ENCODE measurements around the gene CYLD.

CYLD gene

DNA sequence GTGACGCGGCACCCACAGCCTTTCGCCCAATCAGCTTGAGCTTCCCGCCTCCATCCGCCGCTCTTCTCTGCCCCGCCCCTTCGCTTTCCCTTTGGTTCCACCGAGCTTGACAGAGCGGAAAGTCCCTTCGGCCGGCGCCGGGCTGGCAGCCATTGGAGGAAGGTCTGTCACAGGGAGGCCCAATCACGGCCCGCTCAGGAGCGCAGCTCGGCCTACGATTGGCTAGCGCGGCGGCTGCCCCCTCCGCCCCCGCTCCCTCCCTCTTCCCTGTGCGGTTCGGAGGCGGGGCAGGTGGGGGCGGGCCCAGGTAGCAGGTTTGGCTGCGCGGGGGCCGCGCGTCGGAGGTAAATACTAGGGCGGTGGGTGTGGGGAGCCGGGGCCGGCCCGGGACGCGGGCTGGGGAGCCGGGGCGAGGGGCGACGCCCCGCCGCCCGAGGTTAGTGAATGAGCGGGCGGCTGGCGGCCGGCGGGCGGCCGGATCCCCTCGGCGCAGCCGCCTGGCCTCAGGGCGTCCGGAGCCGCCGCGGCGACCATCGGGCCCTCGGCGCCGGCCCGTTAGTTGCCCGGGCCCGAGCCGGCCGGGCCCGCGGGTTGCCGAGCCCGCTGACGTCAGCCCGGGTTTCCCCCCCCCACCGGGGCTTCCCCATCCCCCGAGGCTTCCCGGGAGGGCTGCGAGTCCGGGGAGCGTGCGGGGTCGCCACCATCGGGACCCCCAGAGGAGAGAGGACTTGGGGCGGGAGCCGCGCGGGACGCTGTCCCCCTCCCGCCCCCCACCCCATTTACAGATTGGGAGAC, at the start of gene CYLD:
Gene CYLD (plus strand): TSS at position 306 of the 795 bp plus-strand sequence. CDS start 7,613 bp downstream, outside the sequence.
- Histone ChIP-seq H3K4me3 (peak within 1 kb of the TSS; percentile 99), H3K27ac (peak within 1 kb of the TSS; percentile 95)
- TF ChIP-seq, protein P1, sequence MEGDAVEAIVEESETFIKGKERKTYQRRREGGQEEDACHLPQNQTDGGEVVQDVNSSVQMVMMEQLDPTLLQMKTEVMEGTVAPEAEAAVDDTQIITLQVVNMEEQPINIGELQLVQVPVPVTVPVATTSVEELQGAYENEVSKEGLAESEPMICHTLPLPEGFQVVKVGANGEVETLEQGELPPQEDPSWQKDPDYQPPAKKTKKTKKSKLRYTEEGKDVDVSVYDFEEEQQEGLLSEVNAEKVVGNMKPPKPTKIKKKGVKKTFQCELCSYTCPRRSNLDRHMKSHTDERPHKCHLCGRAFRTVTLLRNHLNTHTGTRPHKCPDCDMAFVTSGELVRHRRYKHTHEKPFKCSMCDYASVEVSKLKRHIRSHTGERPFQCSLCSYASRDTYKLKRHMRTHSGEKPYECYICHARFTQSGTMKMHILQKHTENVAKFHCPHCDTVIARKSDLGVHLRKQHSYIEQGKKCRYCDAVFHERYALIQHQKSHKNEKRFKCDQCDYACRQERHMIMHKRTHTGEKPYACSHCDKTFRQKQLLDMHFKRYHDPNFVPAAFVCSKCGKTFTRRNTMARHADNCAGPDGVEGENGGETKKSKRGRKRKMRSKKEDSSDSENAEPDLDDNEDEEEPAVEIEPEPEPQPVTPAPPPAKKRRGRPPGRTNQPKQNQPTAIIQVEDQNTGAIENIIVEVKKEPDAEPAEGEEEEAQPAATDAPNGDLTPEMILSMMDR (IDR thresholded peaks at IDR 0.05): no peak
- DNase-seq (ENCODE audit: low spot score): peak; percentile 100

DNA sequence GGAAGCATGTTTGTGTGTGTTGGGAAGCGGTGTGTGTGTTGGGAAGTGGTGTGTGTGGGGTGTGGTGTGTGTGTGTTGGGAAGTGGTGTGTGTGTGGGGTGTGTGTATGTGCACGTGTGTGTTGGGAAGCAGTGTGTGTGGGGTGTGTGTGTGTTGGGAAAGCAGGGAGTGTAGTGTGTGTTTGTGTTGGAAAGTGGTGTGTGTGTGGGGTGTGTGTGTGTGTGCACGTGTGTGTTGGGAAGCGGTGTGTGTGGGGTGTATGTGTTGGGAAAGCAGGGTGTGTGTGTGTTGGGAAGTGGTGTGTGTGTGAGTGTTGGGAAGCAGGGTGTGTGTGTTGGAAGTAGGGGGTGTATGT, 49.3 kb upstream of the CYLD start:
- Histone ChIP-seq H3K4me3 (no peak overlapping the region), H3K27ac (no peak overlapping the region)
- DNase-seq (ENCODE audit: low spot score): no peak
- TF ChIP-seq, protein P1 (IDR thresholded peaks at IDR 0.05): no peak

DNA sequence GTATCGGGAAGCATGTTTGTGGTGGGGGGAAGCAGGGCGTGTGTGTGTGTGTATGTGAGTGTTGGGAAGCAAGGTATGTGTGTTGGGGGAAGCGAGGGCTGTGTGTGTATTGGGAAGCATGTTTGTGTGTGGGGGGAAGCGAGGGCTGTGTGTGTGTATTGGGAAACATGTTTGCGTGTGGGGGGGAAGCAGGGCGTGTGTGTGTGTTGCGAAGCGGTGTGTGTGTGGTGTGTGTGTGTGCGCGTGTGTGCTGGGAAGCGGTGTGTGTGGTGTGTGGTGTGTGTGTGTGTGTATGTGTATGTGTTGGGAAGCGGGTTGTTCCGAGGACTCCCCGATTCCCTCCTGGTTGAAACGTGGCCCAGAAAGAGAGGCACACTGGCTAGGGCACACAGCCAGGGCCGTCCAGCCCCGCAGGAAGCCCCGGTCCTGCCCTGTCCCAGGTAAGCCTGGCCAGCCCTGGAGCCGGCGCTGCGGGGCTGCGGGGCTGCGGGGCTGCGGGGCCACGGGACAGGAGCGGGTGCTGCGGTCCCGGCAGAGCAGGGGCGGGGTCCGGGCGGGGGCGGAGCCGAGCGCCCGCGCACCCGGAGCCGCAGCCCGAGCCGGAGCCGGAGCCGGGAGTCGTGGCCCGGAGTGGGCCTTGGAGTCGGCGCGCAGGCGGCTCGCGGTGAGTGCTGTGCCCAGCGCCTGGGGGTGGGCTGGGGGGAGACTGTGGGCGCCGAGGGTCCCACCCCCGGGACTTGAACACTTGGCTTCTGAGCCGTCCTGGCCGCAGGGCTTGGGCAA, 48.7 kb upstream of the CYLD start, which contains the start of gene NOD2:
Gene NOD2 (plus strand): TSS at position 608 of the 783 bp plus-strand sequence. CDS start 5,890 bp downstream, outside the sequence.
- H3K4me3 ChIP-seq: peak within 1 kb of the TSS; percentile 80
- TF ChIP-seq, protein P1 (IDR thresholded peaks at IDR 0.05): no peak
- DNase-seq (ENCODE audit: low spot score): no peak
- H3K27ac ChIP-seq: peak within 1 kb of the TSS in 1 of 2 donors; percentile 52

DNA sequence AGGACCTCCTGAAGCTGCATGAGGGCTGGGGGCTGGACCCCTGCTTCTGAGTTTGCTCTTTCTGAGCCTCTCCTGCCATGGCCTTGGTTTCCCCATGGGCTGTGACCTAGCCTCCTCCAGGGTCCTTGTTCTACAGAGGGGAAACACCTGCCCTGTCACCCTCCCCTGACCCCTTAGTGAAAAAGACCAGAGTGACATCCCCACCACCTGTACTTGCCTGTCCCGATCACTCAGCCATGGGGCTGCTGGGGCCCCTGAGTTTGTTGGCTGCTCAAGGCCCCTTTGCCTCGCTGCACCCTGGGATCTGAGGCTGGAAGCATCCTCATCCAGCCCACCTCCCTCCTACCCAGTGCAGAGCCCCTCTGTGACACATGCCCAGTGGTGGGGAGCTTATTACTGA, 47.7 kb upstream of the CYLD start:
- Histone ChIP-seq H3K4me3 (peak overlapping the region; percentile 80), H3K27ac (no peak overlapping the region)
- no peak for DNase-seq (ENCODE audit: low spot score)
- TF ChIP-seq, protein P1 (IDR thresholded peaks at IDR 0.05): no peak

DNA sequence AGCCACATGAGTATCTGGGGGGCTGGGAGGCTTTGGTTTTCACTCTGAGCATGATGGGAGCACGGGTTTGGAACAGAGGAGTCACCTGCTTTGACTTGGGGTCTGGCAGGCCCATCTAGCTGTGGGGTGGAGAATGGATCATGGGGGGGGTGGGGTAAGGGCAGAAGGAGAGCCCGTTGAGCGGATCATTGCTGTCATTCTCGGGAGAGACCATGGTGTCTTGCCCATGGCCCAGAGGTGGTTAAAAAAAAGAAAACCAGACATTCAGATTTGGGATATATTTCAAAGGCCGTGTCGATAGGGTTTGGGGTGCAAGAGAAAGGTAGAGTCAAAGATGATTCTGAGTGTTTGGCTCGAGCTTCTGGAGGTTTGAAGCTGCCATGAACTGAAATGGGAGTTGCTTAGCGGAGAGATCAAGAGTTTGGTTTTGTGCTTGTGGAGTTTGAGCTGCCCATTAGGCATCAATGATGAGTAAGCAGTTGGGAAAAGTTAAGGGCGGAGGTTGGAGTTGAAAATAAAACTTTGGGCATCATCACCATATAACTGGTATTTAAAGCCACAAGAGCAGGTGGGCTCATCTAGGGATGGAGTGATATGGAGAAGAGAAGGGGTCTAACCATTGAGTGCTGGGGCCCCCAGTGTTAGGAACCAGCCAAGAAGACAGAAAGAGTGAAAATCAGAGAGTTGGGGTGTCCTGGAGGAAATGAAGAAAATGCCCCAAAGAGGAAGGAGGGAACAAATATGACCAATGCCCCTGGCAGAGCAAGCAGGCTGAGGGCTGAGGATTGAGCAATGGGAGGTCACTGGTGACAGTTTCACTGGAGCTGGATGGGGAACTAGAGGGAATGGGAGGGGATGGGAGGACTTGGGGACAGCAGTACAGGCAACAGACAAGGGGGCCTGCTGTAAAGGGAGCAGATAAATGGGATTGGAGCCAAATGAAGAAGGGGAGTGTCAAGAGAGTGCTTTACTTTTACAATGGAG, 46.6 kb upstream of the CYLD start:
- DNase-seq (ENCODE audit: low spot score): no peak
- no peak overlapping the region for H3K4me3 ChIP-seq
- TF ChIP-seq, protein P1 (IDR thresholded peaks at IDR 0.05): no peak
- H3K27ac ChIP-seq: peak overlapping the region in 1 of 2 donors; percentile 57

DNA sequence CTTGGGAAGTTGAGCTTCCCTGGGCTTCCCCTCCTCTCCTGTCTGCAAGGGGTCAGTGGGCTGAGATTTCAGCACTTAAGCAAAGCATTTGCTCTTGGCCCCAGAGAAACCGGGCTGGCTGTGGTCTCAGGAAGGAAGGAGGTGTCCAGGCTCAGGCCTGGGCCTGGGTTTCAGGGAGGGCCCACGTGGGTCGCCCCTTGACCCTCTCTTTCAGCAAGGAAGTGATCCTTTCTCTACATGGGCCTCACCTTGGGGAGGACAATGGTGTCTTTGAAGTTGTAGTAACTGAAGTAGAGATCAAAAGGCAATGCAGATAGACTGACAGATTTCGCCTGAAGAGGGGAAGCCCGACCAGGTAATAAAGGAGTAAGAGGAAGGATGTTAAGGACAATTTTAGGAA, 45.8 kb upstream of the CYLD start:
- TF ChIP-seq, protein P1 (IDR thresholded peaks at IDR 0.05): no peak
- no peak overlapping the region for H3K4me3 ChIP-seq
- DNase-seq (ENCODE audit: low spot score): no peak
- peak overlapping the region in 1 of 2 donors; percentile 57 for H3K27ac ChIP-seq

Data from coronary artery (tissue), 2 donors.